Measurements from ENCODE around the gene SCARB2. TPM values are rescaled to one million over a fixed set of nuclear protein-coding genes. Genes with fewer than 3 reads are reported as not detected.

SCARB2 gene
- total RNA-seq, 1 donor from 2014 or later = 259 TPM

GRCh38 chr4:76148142-76148865 is 65.3 kb downstream of the SCARB2 start, which contains the start of gene NUP54:
NUP54 (minus strand) TSS chr4:76148397; CDS start chr4:76148374, 23 bp downstream.
- peak; percentile 90 for DNase-seq (ENCODE audit: low read depth)

DNA sequence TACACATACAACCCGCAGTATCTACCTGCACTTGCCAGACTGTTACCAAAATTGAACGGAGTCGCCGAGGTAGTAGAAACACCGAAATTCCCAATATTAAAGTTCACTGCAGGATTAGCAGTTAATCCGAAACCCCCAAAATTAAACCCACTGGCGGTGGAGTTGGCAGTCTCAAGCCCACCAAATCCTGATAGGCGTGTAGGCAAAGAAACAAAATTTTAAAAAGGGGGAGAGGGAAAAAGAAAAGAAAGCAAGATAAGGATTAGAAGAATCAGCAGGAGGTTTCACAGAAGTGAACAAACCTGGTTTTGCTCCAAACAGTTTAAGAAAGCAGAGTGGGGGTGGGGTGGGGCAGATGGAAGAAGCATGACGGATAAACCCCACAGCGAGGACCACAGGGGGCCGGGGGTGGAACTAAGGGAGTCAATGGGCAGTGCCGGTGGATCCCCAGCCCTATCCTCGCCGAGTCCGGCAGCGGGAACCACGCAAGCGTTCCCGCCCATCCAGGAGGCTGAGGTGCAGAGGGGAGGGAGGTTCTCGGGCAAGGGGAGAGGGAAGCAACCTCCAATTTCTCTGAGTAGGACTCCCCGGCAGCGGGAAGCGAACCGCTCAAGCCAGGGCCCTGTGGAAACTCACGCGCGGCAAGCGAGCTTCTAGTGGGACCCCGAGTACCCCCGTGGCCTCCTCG is 66.0 kb downstream of the SCARB2 start:
- peak; percentile 59 for DNase-seq (ENCODE audit: low read depth)

- no peak for DNase-seq (ENCODE audit: low read depth)
Measured at GRCh38 chr4:76144546-76144945, 69.1 kb downstream of the SCARB2 start.

DNA sequence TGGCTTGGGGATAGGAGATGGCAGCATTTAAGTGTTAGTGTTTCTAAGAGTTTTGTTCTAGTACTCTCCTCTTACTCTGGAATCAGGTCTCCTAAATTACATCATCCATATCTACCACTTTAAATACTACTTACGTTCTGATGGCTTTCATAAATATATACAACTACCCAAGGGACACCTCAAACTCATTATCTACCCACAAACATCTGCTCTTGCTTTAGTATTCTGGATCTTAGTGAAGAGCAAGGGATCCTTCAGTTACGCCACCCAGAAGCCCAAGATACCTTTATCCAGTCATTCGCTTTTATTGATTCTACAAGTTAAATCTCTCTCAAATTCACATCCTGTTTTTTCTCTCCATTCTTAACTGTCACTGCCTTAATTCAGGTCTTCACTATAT is 72.4 kb downstream of the SCARB2 start:
- no peak for DNase-seq (ENCODE audit: low read depth)

- no peak for DNase-seq (ENCODE audit: low read depth)
Measured at GRCh38 chr4:76127754-76128153, 85.9 kb downstream of the SCARB2 start.

DNA sequence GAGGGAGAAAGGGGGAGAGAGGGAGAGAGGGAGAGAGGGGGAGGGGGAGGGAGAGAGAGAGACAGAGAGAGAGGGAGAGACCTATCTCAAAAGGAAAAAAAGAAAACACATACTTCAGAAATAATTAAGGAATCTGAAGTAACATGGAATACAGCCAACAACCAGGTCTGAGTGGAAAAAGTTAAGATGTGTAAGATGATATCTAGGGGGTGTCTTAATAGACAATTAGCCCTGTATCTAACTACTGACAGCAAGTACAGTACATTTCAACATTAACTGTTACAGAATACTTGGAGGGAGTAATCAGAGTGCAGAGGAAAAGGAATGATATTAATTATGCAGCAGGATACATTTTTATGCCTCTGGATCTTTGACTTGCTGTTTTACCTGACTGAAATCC is 87.8 kb downstream of the SCARB2 start:
- no peak for DNase-seq (ENCODE audit: low read depth)

- no peak for DNase-seq (ENCODE audit: low read depth)
Measured at GRCh38 chr4:76120199-76120598, 93.4 kb downstream of the SCARB2 start.

DNA sequence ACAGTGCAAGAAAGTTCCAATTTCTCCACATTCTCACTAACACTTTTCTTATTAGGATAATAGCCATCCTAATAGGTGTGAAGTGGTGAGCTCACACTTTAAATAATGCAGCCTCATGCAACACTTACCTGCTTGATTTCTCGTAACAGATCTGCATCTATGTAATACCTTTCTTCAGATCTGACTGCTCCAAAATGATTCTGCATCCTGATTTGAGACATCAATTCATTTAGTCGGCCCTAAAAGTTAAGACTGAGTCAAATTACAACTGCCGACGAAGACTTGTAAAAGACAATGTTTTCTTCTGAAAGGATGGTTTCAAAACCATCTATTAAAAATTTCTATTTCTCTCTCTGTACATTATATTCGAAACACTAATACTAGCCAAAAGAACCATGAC is 96.1 kb downstream of the SCARB2 start:
- DNase-seq (ENCODE audit: low read depth) = no peak

DNA sequence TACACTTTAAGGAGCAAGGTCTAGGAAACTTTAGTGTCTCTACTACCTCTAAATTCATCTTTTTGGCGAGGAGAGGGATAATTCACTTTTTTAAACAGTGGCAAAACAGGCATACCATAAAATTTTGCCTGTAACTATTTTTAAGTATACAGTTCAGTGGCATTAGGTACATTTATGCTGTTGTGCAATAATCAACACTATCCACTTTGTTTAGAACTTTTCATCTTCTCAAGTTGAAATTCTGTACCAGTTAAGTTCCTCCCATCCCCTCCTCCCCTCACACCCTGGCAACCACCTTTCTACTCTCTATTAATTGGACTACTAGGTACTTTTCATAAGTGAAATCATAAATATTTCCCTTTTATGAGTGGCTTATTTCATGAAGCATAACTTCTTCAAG is 96.8 kb downstream of the SCARB2 start:
- no peak for DNase-seq (ENCODE audit: low read depth)

Other genes with a start within 250 kb of the SCARB2 start
- gene SDAD1, start 222.9 kb downstream of the SCARB2 start, total RNA-seq = 42.4 and 50.1 TPM in 2 replicates
- gene CXCL9, start 206.3 kb downstream of the SCARB2 start, total RNA-seq = not detected in 2 replicates
- 0.30 and 0.35 TPM in 2 replicates for gene CXCL10, start 190.3 kb downstream of the SCARB2 start, total RNA-seq
- 0.10 and 1.2 TPM in 2 replicates for gene CXCL11, start 177.8 kb downstream of the SCARB2 start, total RNA-seq
- not detected in 2 replicates for gene ART3, start 139.1 kb downstream of the SCARB2 start, total RNA-seq
- 48.6 and 80.7 TPM in 2 replicates for gene NUP54, start 65.4 kb downstream of the SCARB2 start, total RNA-seq
- 1.0 and 5.7 TPM in 2 replicates for gene FAM47E, start 37.9 kb upstream of the SCARB2 start, total RNA-seq
- 10.6 and 11.6 TPM in 2 replicates for gene STBD1, start 92.9 kb upstream of the SCARB2 start, total RNA-seq
- 1.7 and 3.8 TPM in 2 replicates for gene CCDC158, start 207.3 kb upstream of the SCARB2 start, total RNA-seq
- gene SHROOM3, start 221.4 kb upstream of the SCARB2 start, total RNA-seq = 64.4 and 66.6 TPM in 2 replicates

All from renal cortical epithelial cell (primary cell).